Measurements from ENCODE around the gene TMEM131L. TPM values are rescaled to one million over a fixed set of nuclear protein-coding genes. Genes with fewer than 3 reads are reported as not detected.

The TMEM131L gene
- total and polyA plus RNA-seq, 4 donors: 4.9 to 41.3 (median 12.9) TPM

GRCh38 chr4:153570228-153570973, 104.2 kb downstream of the TMEM131L start:
- WGBS: 66% methylated on average over 12 of the region's 12 CpGs
- H3K27ac ChIP-seq (ENCODE audit: low read depth in 1 of 2, low read length in 2 of 2): peak overlapping the region; percentile 70 to 86

DNA sequence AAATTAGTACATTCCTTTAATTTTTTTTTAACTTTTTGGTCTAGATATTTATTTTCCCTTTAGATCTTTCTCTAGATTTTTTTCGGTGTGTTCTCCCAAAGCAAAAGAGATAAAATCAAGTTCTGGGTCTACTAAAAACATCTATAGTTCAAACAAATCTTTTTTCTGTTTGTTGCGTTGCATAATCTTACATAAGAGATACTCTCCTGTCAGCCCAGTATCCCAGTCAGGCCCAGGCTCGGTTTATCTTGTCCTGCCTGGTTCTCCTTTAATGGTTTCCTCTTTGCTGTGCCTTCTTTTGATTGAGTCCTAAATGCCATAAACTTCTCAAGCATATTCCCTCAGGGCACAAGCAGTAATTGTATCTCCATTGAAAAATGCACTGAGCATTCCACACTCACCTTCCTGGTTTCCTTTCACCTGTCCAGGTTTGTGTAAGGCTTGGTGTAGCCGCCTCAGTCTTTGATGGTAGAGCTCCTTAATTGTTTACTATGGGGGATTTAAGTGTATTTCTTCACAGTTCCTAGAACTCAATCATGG, 104.9 kb downstream of the TMEM131L start:
- 55% methylated on average over 4 of the region's 4 CpGs for WGBS
- peaks cover 7 to 49% (median 41%) of the 10 kb centered on the region in 4 donors for H3K4me1 ChIP-seq (ENCODE audit: control insufficient read depth in 4 of 4, insufficient read depth in 4 of 4, low read length in 3 of 4)
- peak overlapping the region; percentile 70 to 86 for H3K27ac ChIP-seq (ENCODE audit: low read depth in 1 of 2, low read length in 2 of 2)

More at GRCh38 chr4:153570228-153570973, 104.2 kb downstream of the TMEM131L start:
- Histone ChIP-seq H3K4me3 (ENCODE audit: low read depth in 1 of 3, low read length in 3 of 3) (peak overlapping the region in 1 of 3 donors; percentile 27), H3K9me3 (ENCODE audit: control insufficient read depth in 4 of 4, low read length in 3 of 4) (no peaks in the 10 kb centered on the region), H3K4me1 (ENCODE audit: control insufficient read depth in 4 of 4, insufficient read depth in 4 of 4, low read length in 3 of 4) (peaks cover 7 to 54% (median 44%) of the 10 kb centered on the region in 4 donors), H3K9ac (ENCODE audit: low read depth in 1 of 2, low read length in 2 of 2) (peak overlapping the region in 1 of 2 donors; percentile 75), H3K27me3 (ENCODE audit: control insufficient read depth in 4 of 4, insufficient read depth in 4 of 4, low read length in 3 of 4) (no peaks in the 10 kb centered on the region), H3K36me3 (ENCODE audit: control insufficient read depth in 4 of 4, insufficient read depth in 3 of 4, low read depth in 1 of 4, low read length in 3 of 4) (no peaks in the 10 kb centered on the region)
- DNase-seq (ENCODE audit: low spot score): no peak
- TF ChIP-seq FOXA1 (IDR thresholded peaks at IDR 0.05) (no peak), YY1 (IDR thresholded peaks at IDR 0.05) (peak; percentile 49), HNF4A (conservative IDR thresholded peaks at IDR 0.05) (peak; percentile 31 to 63)

DNA sequence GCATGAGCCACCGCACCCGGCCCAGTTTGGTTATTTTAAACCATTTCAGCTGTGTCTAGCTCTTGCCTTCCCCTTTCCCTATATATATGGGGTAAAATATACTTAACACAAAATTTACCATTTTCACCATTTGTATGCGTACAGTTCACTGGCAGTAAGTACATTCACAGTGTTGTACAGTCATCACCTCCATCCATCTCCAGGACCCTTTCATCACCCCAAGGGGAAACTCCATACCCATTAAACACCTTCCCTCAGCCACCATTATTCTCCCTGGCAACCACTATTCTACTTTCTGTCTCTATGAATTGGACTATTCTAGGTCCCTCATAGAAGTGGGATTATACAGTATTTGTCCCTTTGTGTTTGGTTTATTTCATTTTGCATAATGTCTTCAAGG, 106.4 kb downstream of the TMEM131L start:
- Histone ChIP-seq H3K36me3 (ENCODE audit: control insufficient read depth in 4 of 4, insufficient read depth in 3 of 4, low read depth in 1 of 4, low read length in 3 of 4) (no peaks in the 10 kb centered on the region), H3K27ac (ENCODE audit: low read depth in 1 of 2, low read length in 2 of 2) (peak overlapping the region in 1 of 2 donors; percentile 9)
- TF ChIP-seq, protein P1, sequence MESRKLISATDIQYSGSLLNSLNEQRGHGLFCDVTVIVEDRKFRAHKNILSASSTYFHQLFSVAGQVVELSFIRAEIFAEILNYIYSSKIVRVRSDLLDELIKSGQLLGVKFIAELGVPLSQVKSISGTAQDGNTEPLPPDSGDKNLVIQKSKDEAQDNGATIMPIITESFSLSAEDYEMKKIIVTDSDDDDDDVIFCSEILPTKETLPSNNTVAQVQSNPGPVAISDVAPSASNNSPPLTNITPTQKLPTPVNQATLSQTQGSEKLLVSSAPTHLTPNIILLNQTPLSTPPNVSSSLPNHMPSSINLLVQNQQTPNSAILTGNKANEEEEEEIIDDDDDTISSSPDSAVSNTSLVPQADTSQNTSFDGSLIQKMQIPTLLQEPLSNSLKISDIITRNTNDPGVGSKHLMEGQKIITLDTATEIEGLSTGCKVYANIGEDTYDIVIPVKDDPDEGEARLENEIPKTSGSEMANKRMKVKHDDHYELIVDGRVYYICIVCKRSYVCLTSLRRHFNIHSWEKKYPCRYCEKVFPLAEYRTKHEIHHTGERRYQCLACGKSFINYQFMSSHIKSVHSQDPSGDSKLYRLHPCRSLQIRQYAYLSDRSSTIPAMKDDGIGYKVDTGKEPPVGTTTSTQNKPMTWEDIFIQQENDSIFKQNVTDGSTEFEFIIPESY (IDR thresholded peaks at IDR 0.05): no peak
- TF ChIP-seq FOXA2 (IDR thresholded peaks at IDR 0.05) (no peak), GABPA (IDR thresholded peaks at IDR 0.05 in 1 of 2, conservative IDR thresholded peaks at IDR 0.05 in 1 of 2) (no peak), CTCF (IDR thresholded peaks at IDR 0.05; ENCODE audit: low read depth, low read length, missing input control) (no peak), SP1 (IDR thresholded peaks at IDR 0.05) (no peak), YY1 (IDR thresholded peaks at IDR 0.05) (no peak), MAX (IDR thresholded peaks at IDR 0.05) (no peak), EGR1 (IDR thresholded peaks at IDR 0.05; ENCODE audit: low read depth in 2 of 2) (no peak)
- TF ChIP-seq, protein P2, sequence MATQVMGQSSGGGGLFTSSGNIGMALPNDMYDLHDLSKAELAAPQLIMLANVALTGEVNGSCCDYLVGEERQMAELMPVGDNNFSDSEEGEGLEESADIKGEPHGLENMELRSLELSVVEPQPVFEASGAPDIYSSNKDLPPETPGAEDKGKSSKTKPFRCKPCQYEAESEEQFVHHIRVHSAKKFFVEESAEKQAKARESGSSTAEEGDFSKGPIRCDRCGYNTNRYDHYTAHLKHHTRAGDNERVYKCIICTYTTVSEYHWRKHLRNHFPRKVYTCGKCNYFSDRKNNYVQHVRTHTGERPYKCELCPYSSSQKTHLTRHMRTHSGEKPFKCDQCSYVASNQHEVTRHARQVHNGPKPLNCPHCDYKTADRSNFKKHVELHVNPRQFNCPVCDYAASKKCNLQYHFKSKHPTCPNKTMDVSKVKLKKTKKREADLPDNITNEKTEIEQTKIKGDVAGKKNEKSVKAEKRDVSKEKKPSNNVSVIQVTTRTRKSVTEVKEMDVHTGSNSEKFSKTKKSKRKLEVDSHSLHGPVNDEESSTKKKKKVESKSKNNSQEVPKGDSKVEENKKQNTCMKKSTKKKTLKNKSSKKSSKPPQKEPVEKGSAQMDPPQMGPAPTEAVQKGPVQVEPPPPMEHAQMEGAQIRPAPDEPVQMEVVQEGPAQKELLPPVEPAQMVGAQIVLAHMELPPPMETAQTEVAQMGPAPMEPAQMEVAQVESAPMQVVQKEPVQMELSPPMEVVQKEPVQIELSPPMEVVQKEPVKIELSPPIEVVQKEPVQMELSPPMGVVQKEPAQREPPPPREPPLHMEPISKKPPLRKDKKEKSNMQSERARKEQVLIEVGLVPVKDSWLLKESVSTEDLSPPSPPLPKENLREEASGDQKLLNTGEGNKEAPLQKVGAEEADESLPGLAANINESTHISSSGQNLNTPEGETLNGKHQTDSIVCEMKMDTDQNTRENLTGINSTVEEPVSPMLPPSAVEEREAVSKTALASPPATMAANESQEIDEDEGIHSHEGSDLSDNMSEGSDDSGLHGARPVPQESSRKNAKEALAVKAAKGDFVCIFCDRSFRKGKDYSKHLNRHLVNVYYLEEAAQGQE (IDR thresholded peaks at IDR 0.05): no peak

More for the DNA sequence above, 104.9 kb downstream of the TMEM131L start:
- Histone ChIP-seq H3K36me3 (ENCODE audit: control insufficient read depth in 4 of 4, insufficient read depth in 3 of 4, low read depth in 1 of 4, low read length in 3 of 4) (no peaks in the 10 kb centered on the region), H3K9ac (ENCODE audit: low read depth in 1 of 2, low read length in 2 of 2) (peak overlapping the region in 1 of 2 donors; percentile 75), H3K9me3 (ENCODE audit: control insufficient read depth in 4 of 4, low read length in 3 of 4) (no peaks in the 10 kb centered on the region), H3K27me3 (ENCODE audit: control insufficient read depth in 4 of 4, insufficient read depth in 4 of 4, low read length in 3 of 4) (no peaks in the 10 kb centered on the region), H3K4me3 (ENCODE audit: low read depth in 1 of 3, low read length in 3 of 3) (no peak overlapping the region)
- DNase-seq (ENCODE audit: low spot score): no peak
- TF ChIP-seq, protein P2 (IDR thresholded peaks at IDR 0.05): peak; percentile 15
- TF ChIP-seq YY1 (IDR thresholded peaks at IDR 0.05) (peak; percentile 28), RAD21 (IDR thresholded peaks at IDR 0.05) (no peak)

More for the DNA sequence above, 106.4 kb downstream of the TMEM131L start:
- Histone ChIP-seq H3K9ac (ENCODE audit: low read depth in 1 of 2, low read length in 2 of 2) (no peak overlapping the region), H3K9me3 (ENCODE audit: control insufficient read depth in 4 of 4, low read length in 3 of 4) (no peaks in the 10 kb centered on the region), H3K4me3 (ENCODE audit: low read depth in 1 of 3, low read length in 3 of 3) (no peak overlapping the region), H3K27me3 (ENCODE audit: control insufficient read depth in 4 of 4, insufficient read depth in 4 of 4, low read length in 3 of 4) (no peaks in the 10 kb centered on the region), H3K4me1 (ENCODE audit: control insufficient read depth in 4 of 4, insufficient read depth in 4 of 4, low read length in 3 of 4) (peaks cover 7 to 60% (median 44%) of the 10 kb centered on the region in 4 donors)
- no peak for DNase-seq (ENCODE audit: low spot score)
- 97% methylated on average over 3 of the region's 3 CpGs for WGBS
